Activated CD4-positive, CD25-positive, alpha-beta regulatory T cell treated with anti-CD3 and anti-CD28 coated beads, Interleukin-2, amount 50 U/mL, for 24 hours (primary cell): ENCODE results near the gene TMEM119.
A peak's percentile ranks its signal among the peaks of the same experiment; 100 is the strongest.

Experiments
- ATAC-seq, 2 donors: fragments of 150-1000 bp; cut with Tn5 transposase; one replicate each; pipeline ENCODE4 v1.10.0; 2021; ENCODE audit warnings: mild to moderate bottlenecking in 1 of 2, moderate library complexity in 1 of 2

The TMEM119 gene, protein sequence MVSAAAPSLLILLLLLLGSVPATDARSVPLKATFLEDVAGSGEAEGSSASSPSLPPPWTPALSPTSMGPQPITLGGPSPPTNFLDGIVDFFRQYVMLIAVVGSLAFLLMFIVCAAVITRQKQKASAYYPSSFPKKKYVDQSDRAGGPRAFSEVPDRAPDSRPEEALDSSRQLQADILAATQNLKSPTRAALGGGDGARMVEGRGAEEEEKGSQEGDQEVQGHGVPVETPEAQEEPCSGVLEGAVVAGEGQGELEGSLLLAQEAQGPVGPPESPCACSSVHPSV

DNA sequence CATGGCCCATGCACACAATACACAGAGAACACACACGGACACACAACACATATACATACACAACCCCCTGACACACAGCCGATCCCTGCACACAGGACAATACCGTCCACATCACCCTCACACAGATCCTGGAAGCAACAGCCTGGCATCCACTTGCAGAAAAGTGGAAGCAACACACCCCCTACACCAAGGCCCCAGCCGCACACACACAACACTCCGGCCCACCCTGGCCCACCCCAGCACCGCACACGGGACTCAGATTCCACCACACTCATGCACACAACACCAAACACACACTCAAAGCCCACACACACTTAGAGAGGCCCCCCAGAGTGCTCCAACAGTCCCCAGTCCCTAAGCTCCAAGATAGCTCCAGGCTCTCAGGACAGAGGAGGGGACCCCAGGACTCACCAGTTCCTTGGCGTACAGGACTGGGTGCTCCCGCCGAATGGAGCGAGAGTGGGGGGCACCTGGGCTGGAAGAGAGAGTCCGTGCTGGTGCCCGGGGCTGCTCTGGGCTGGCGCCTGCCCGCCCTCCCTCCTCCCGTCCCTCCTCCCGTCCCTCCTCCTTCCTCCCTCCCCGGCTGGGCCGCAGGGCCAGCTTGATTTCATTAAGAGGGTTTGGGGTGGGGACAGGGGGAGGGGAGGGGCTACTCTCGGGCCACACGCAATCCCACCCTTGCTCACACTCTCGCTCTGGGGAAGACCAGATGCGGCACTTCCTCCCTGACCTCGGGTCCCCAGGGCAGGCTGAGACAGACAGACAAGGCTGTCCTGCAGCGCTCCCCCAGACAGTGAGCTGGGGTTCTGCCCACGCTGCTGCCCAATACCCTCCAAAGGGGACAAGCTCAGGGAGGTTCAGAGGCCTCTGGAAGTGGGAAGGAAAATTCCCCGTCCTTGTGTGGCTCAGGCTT lies at the start of gene TMEM119:
TMEM119 (minus strand) TSS at position 526 of the 913 bp plus-strand sequence. CDS start 5,701 bp downstream, outside the sequence.
- no peak for ATAC-seq

DNA sequence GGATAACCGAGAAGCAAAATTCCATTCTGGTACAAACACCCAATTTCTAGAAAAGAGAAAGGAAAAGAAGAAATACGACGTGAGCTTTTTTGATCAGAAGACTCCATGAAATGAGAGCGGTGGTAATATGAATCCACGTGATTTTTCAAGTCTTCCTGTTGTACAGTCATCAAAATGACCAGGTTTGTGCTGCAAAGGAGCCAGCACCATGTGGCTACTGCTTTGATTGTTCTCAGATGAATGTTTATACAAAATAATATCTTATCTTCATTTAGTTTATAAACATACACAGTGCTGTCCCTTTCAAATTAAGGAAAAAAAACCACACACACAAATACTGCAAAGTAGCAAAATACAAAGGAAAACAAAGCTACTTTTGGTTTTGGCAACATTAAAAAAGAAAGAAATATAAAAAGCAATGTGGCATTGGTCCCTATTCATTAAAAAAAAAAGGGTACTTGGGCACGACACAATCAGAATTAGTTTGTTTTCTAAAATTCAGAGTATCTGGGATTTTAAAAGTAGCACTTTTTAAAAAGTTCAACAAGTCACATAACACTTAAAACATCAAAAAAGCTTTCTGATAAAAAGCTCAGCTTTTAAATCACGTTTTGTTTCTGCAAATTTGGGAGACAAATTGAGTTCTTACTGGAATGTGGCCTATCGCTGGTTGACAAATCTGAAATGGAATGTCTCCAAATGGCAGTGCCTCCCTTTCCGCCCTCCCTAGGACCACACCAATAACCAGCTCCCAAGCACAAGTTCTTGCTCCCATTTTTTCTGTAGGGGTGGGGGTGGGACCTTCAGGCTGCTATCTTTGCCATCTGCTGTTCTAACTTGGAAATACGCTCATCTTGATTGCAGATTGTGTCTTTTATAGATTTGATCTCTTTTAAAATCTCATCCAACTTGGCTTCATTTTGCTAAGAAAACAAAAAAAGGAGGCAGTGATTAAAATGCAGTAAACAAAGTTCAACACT lies 49.0 kb upstream of the TMEM119 start:
- ATAC-seq, result no peak

DNA sequence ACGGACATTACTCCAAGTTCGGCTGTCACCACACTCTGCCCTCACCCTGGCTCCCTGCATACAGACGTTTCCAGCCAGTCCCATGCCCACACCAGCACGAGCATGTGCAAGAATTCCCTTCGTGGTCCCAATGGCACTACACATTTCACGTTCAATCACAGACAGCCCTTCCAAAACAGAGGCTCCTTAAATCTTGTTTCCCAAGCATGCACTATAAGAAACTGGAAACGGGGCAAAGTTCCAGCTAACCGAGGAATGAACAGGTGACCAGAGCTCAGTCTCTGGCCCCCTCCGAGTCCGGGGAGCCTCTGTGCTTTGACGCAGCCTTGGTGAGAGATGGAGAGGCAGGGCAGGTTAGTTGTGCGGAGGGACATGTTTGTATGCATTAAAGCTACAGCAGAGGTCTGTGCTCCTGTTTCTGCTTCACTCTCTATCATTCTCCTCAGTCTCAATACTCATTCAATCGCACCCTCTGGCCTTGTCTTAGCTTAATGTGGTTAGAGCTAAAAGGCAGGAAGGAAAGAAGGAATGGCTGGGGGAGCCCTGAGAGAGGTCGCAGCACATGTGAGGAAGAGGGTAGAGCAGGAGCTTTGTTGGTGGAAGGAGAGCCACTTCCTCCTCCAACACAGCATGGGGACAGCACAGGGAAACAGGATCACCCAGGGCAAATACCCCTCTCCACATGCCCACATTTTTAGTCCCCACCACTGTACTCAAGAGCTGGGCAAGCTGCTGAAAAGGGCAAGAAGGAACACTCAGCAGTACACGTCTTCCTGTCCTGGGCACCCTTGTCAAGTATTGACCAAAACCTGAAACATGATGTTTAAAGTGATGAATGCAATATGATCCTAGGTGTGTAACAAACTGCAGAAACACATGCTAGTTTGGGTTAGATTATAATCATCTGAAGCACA lies 48.1 kb upstream of the TMEM119 start:
- ATAC-seq, result no peak

DNA sequence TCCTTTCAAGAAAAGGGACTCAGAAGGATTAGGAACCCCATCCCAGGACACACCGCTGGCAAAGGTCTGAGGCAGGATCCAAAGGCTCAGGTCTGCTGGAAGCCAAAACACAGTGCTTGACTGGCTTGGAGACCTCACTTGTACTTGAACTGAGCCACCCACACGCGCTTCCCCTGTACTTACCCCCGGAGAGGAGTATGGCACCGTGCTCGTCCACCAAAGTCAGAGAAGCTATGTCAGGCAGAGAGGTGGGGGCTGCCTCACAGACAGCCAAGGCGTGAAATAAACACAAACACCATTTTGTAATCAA lies 46.9 kb upstream of the TMEM119 start:
- no peak for ATAC-seq

DNA sequence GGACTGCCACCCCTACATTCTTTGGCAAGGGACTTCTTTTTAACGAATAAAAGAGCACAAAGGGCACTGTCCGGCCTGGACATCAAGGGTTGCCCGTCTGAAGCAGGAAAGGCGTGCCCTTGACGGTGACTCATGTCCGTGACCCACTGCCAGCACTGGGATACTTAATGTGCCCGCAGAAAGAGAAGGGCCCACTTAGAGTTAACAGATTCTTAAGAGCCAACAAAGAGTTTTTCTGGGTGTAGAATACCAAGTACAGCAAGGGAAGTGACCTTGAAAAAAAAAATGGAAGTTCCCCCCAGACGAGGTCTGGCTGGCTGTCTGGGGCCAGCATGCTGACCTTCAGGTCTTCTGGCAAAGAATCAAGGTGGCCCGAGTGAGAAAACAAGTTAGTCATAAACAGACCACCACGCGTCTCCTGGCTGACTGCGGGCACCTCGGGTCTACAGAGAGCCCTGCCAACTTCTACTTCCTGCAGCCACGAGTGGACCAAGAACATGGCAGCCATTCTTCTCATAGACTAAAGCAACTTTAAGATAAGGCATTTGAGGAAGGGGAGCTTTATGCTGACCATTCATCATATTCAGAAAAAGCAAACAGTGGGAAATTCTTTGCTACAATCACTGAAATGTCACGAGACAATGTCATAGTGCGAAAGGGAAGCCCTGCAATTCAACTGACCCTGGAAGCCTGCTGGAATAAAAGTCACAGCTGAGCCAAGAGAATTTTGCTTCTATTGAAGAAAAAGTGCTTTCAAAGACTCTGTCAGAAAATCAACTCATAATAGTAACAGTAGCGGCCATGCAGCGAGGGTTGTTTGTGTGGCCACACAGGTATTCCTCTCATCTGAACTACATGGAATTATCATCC lies 46.3 kb upstream of the TMEM119 start:
- no peak for ATAC-seq

DNA sequence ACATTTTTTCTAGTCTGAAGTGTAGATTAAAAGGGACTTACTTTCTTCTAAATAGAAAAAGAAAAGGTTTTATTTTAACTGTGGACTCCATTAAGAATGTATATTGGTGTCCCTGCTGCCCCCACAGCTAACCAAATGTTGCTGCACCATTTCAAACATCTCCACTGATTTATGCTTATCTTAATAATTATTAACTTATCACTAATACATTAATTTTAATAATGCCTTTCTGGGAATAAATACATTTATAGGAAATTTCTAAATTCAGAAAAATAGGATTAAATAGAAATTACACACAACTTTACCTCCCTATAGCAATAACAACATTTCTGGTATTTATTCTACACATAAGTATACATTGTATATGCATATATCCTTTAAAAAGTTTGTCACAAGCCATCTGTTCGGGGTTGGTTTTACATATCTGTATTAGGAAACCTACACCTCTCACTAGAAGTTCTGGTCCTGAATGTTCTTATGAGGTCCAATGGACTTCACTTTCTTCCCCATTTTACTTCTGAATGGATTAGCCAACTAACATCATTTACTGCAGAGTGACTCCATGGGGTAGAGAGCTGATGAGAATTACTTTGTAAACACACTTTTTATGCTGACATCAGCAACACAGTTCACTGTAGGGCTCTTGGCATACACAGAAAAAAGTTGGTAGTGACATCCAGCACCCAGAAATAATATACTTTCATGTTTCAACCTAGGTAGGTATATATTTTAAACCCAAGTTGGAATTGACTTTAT lies 45.2 kb upstream of the TMEM119 start:
- ATAC-seq, result no peak

DNA sequence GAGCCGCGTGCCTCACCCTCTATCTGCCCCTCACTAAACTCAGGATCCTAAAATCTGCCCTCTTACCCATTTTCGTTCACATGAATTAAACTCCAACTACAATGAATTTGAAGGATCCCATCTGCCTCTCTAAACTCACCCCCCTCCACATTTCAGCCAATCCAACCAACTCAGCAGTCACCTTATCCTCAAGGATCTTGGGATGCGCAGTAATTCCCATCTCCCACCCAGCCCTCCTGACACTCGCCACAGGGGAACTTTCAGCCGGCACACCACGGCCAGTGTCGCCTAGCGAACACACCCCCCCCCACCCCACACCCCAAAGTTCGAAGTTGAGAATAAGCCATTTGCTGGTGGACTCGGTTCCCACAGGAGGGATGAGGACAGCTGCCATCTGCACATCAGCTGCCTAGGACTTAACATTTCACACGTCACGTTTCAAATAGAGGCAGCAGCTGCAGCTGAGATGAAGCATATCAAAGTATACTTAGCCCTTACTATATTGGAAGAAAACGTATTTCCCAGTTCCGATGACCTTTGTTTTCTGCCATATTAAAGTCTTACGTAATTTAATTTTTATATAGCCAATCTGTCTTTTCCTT lies 44.5 kb upstream of the TMEM119 start:
- ATAC-seq, result no peak

DNA sequence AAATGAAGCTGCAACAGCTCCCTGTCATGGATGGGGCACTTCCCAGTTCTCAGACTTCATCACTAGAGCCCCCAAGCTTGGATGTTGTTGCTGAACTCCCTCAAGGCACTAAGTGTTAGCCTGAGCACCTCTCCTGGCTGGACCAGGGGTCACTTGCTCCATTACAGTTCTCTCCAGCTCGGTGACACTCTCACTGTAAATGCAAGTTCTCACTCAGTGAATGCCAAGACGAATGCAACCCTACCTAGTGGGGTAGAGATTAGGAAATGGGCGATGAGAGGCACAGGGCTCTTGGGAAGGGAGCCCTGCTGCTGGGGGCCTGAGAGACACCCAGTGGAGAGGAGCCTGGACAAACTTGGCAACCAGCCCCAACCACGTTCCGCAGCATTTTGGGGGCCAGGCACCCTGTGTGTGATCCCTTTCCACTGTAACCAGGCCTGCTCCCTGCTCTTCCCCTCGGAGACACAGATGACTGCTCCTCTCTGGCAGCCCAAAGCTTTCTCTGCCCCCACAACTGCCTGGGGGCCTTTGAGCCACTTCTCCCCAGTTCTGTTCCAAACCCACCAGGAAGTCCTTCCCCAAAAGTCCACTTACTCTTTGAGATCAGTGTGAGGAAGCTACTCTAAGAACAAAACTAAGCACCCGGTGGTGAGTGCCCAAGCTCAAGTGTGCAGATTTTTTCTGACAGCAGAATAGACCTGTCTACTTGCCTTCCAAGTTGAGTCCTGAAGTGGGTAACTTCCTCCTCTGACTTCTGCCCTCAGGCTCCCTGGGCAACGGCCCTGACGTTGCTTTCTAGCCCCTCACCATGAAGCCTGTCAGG lies 43.8 kb upstream of the TMEM119 start:
- no peak for ATAC-seq

DNA sequence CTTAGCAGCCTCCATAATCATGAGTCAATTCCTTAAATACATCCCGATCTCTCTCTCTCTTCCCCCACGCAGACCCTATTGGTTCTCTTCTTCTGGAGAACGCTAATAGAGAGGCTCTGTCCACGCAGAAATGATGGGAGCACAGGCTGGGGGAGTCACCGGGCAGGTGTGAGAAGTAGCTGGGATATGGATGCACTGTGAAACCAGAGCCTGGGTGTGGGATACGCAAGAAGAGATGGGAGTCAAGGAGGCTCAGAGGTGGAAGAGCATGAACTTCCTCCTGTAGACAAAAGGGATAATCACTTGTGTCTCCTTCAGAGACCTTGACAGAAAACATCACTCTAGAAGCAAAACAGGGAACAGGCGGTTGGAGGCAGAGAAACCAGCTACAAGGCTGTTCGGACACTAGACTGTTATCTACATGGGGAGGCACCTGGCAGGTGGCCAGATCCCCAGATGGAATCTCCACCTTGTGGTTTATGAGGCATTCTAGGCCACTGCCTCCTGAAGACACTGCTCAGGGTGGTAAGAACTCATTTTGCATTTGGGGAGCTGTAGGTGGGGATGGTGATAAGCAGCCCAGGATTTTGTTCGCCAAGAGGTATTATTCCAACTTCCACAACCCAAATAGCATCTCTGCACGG lies 43.0 kb upstream of the TMEM119 start:
- ATAC-seq, result no peak

DNA sequence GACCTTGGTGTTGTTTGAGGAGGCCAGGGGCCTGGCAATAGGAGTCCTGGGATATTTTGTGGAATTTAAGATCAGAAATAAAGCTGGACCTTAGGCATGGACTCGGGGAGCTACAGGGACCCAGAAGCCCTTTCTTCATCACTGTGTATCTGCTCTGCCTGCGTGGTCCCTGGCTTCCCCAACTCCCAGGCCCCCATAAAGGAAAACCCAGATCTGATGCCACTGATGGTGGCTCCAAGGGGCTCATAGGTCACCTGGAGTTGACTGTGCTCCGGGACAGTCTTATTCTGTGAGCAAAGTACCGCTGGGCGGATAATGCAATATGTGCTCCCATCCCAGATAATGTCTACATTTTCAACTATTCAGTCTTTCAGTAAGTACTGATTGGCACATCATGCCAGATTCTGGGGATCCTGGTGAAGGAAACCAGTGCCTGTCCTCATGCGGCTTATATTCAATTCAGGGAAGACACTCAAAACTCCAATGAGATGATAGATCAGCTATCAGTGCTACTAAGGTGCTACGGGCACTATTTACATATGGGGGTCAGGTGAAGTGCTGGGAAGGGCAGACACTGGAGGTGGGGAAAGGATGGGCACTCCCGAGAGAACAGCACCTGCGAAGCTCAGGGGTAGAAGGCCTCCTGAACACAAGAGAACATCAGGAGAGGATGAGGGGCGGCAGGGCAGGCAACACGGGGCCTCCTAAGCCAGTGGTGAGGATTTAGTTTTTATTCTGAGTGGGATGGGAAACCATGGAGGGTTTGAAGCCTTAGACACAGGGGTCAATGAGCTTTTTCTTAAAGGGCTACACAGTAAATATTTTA lies 41.3 kb upstream of the TMEM119 start:
- no peak for ATAC-seq

DNA sequence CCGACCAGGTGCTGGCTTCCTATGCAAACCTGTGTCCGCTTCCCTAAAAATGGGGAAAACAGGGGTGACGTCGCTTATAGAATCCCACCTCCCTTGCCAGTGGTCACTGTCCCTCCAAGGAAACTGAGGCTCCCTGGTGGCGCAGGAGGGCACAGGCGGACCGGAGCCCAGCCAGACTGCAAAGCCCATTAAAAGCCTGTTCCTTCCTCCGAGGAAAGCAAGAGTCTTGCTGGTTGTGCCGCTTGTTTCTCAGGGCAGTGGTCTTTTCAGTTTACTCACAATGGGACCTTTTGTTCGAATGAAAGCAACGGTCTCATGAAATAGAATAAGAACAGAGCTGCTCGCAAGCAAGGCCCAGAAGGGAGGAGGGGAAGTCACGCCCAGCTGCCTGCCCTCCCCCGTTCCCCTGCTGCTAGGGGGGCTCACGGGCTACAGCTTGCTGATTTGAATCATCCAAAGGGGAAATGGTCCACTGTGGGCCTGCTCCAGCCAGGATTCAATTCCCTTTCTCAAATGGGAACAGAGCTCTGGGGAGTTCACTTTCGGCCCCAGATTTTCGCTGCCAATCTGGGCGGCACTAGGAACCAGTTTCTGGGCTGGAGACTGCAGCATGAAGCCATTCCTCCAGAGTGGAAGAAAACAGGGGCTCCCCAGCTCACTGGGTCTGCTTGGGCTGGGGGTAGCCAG lies 40.4 kb upstream of the TMEM119 start:
- no peak for ATAC-seq

DNA sequence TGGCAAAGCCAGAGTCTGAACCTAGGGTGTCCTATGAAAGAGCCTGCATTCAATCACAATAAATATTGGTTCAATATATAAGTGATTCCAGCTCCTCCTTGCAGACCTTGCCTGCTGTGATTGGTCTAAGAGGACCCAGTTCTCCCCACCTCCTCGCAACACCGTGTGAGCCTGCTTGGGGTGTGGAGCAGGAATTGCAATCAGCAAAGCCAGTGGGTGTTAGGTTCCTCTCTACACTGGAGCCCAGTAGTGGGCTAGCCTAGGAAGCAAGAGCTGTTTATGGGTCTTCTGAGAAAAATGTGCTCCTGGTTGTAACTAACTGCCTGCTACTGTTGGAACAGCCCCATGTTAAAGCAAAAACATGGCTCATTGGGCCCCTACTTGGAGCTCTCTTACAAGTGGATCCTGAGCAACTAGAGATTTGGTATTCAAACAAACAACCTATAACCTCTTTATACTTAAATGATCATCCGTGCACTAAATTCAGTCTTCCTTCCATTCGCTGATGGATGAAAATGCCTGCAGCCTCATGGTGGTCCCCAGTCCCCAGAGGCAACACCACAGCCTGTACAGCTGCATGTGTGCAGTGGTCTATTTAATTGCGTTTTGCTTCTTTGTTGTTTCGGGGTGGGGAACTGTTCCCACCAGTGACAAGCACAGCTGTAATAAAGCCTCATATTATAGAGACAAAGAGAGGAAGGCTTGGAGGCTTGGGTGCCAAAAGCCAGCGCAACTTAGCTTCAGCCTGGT lies 39.5 kb upstream of the TMEM119 start:
- ATAC-seq, result no peak

DNA sequence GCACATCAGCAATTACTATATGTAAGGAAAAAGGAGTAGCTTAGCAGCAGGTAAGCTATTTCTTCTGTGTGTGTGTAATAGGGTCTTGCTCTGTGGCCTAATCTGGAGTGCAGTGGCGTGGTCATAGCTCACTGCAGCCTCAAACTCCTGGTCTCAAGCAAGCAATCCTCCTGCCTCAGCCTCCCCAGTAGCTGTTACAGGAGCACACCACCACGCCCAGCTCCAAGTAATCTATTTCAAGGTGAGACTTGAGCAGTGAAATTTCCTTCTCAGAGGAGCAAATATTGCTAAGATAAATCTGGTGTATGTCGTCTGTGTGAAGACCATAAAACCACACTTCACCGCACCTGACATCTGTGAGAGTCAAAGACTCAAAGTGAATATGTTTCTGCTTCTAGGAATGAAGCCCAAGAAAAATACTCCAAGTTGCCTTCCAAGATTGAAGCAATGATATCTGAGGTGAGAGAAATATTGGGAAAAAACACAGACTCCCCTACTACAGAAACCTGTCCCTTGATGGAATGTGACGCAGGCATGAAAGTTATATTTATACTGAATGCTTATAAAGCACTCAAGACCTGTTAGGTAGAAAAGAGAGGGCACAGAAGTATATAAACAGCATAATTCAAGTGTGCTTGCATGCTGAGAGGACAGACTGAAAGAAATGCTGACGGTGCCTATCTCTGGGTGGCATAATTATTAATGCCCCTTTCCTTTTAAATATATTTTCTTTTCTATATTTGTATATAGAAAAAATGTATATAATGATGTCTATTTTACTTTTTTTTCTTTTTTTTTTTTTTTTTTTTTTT lies 38.3 kb upstream of the TMEM119 start:
- ATAC-seq, result no peak

DNA sequence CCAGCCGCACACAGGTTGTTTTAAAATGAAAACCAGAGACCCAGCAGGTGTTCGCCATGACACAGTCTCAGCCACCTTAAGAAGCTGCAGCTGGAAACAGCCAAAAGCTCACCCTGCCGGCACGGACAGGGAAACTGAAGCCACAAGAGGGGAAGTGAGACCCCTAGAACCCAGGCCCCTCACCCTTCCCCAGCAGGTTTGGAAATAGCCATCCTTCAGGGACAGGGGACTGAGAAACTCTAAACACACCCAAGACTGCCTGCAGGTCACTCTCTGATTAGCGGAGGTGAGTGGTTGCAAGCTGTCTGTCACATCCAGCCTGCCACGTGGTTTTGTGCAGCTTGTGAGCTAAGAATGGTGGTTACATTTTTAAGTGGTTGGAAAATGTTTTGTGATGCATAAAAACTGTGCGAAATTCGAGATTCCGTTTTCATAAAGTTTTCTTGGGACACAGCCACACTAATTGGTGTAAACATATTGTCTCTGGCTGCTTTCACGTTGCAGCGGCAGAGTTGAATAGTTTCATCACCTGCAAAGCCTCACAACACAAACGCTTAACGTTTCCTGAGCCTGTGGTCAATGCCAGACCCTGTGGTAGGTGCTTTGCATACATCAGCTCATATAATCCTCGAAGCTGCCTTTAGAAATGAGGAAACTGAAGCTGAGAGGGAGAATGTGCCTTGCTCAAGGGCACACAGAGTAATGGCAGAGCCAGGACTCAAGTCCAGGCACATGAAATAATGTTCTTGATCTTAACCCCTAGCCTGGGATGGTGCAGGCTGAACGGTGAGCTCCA lies 37.5 kb upstream of the TMEM119 start:
- peak in 1 of 2 donors; percentile 16 for ATAC-seq
